Esophagus muscularis mucosa (tissue), 4 donors: ENCODE measurements around the gene SLC25A13.

Experiments
- CTCF ChIP-seq, 3 experiments: fragments of 200-600 bp in 2 of 3; fragments of 450-650 bp in 1 of 3; sonication (generic) in 2 of 3; IDR thresholded peaks; one replicate each; pipeline ENCODE4 v1.5.1; 2017 to 2019; ENCODE audit warnings: antibody characterized with exemption in 3 of 3, mild to moderate bottlenecking in 2 of 3, moderate library complexity in 1 of 3
- EP300 ChIP-seq: sonication (generic); formaldehyde crosslinking; IDR thresholded peaks from one replicate; pipeline ENCODE4 v1.6.1; 2017; ENCODE audit warnings: antibody characterized with exemption
- POLR2A ChIP-seq: fragments of 450-650 bp; IDR thresholded peaks from one replicate; pipeline ENCODE4 v1.6.1; 2017; ENCODE audit warnings: antibody characterized with exemption, moderate library complexity, mild to moderate bottlenecking, low read depth
- POLR2AphosphoS5 ChIP-seq, 2 donors: sonication (generic); formaldehyde crosslinking; IDR thresholded peaks; one replicate each; pipeline ENCODE4 v1.6.1; 2017; ENCODE audit warnings: antibody characterized with exemption in 2 of 2

GRCh38 chr7:96090756-96091155 is 231.1 kb downstream of the SLC25A13 start:
- TF ChIP-seq CTCF (IDR thresholded peaks at IDR 0.05) (no peak), POLR2AphosphoS5 (IDR thresholded peaks at IDR 0.05) (no peak), POLR2A (no peak), EP300 (no peak)
